ENCODE results near the gene WDFY4.

The WDFY4 gene

GRCh38 chr10:48796713-48797245 lies 112.1 kb downstream of the WDFY4 start:
- no peak for DNase-seq

- DNase-seq, result no peak
Observed at GRCh38 chr10:48797830-48798229, 113.2 kb downstream of the WDFY4 start.

GRCh38 chr10:48798481-48799254 lies 114.0 kb downstream of the WDFY4 start:
- peak; percentile 11 for DNase-seq

- no peak for DNase-seq
Observed at GRCh38 chr10:48799341-48800006, 114.8 kb downstream of the WDFY4 start.

GRCh38 chr10:48800007-48800675 lies 115.5 kb downstream of the WDFY4 start:
- DNase-seq, result no peak

GRCh38 chr10:48801001-48801421 lies 116.3 kb downstream of the WDFY4 start:
- DNase-seq, result no peak

GRCh38 chr10:48802611-48803071 lies 118.0 kb downstream of the WDFY4 start:
- DNase-seq, result no peak

- DNase-seq, result no peak
Observed at GRCh38 chr10:48803801-48804584, 119.3 kb downstream of the WDFY4 start.

- DNase-seq, result no peak
Observed at GRCh38 chr10:48804740-48805182, 120.1 kb downstream of the WDFY4 start.

GRCh38 chr10:48805411-48805810 lies 120.7 kb downstream of the WDFY4 start:
- no peak for DNase-seq

- DNase-seq, result no peak
Observed at GRCh38 chr10:48805848-48806247, 121.2 kb downstream of the WDFY4 start.

GRCh38 chr10:48806342-48806741 lies 121.7 kb downstream of the WDFY4 start:
- DNase-seq, result no peak

GRCh38 chr10:48807791-48808470 lies 123.3 kb downstream of the WDFY4 start:
- no peak for DNase-seq

- no peak for DNase-seq
Observed at GRCh38 chr10:48809261-48809660, 124.6 kb downstream of the WDFY4 start.

GRCh38 chr10:48811461-48811860 lies 126.8 kb downstream of the WDFY4 start:
- DNase-seq, result no peak

- DNase-seq, result no peak
Observed at GRCh38 chr10:48811917-48812316, 127.2 kb downstream of the WDFY4 start.

- DNase-seq, result no peak
Observed at GRCh38 chr10:48813291-48813690, 128.6 kb downstream of the WDFY4 start.

- DNase-seq, result no peak
Observed at GRCh38 chr10:48813825-48814224, 129.2 kb downstream of the WDFY4 start.

- no peak for DNase-seq
Observed at GRCh38 chr10:48814933-48815332, 130.3 kb downstream of the WDFY4 start.

- no peak for DNase-seq
Observed at GRCh38 chr10:48817141-48817540, 132.5 kb downstream of the WDFY4 start.

- DNase-seq, result no peak
Observed at GRCh38 chr10:48818081-48818480, 133.4 kb downstream of the WDFY4 start.
